ENCODE data around the gene HEATR9.

HEATR9 gene

DNA sequence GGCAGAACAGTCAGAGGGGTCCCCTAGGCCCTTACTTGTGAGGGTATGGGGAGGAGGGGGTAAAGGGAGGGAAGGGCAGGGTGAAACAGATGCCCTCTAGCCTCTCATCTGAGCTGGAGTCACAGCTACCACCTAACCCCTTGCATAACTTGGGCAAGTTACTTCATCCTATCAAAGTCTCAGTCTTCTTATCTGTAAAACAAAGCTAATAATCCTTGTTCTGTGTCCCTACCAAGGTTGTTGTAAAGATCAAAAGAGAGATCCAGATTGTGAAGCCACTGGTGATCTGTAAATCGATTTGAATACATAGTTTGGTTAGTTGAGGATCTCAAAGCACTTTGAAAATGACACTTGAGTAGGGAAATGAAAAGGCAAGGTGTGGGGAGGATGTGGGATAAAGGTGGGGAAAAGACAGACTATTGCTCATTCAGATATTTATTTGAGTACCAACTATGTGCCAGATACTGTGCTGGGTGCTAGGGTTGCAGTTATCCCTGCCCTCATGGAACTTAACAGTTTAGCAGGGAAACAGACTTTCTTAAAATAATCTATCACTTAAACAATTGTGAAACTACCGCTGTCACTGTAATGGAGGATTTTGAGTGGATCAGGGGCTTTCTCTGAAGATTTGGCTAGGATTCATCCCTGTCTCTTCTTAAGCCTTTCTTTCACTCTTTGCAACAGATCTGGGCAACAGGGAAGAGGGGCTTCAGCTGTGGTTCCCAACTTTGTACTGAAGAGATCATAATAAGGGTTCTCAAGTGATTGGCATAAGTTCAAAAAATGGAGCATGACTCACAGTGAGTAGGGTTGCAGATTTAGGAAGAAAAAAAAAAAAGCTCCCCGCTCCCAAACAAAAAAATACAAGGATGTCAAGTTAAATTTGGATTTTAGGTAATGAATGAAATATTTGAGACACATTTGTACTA is 3.0 kb downstream of the HEATR9 start:
- no peak for DNase-seq (ENCODE audit: low read depth in 1 of 2, low spot score in 1 of 2)

DNA sequence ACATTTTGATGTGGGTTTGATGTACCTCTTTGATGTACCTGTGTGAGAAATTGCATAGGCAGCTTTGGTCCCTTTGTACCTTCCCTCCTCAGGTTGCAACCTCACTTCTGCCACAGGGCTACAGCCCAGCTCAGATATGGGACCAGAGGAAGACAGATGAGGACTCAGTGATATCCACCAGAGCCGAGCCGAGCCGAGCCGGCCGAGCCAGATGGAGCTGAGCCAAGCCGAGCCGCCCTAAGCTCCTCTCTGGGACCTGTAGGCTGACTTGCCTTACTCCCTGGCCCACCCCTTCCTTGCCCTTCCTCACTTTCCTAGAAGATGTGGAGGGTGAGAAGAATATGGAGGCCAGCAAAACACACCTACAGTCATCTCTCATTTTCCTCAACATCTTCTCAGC is 3.8 kb downstream of the HEATR9 start:
- no peak for DNase-seq (ENCODE audit: low read depth in 1 of 2, low spot score in 1 of 2)

DNA sequence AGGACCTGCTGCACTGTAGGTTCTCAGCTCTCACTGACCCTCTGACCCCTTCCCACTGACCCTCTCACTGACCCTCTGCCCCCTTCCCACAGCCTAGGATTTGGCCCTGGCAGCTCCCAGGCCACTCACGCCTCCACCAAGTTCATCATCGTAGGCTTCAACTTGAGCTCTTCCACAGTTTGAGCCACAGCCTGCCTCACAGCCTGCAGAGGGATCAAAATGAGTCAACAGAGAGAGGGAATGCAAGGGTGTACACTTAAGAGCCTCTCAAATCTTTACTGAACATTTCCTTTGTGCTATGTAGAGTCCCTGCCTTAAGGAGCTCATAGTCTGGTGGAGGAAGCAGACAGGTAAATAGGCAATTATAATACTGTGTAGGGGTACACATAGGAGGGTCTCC is 12.1 kb downstream of the HEATR9 start:
- no peak for DNase-seq (ENCODE audit: low read depth in 1 of 2, low spot score in 1 of 2)

DNA sequence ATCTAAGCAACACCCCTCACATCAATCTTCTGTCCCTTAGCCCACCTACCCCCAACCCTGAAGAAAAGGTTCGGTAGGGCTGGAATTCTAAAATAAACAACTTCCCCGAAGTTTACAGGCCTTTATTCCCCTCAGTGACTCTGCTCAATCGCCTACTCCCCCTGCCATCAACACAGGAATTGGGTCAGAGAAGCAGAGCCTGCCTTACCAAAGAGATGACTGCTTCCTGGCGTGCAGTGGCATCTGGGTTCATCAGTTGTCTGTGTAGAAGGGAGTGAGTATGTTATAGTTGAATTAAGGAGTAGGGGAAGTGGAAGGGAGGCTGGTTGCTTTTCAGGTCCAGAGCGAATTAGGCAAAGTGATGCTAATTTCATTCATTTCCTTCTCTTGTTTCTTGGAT is 12.7 kb downstream of the HEATR9 start:
- DNase-seq (ENCODE audit: low read depth in 1 of 2, low spot score in 1 of 2): no peak

DNA sequence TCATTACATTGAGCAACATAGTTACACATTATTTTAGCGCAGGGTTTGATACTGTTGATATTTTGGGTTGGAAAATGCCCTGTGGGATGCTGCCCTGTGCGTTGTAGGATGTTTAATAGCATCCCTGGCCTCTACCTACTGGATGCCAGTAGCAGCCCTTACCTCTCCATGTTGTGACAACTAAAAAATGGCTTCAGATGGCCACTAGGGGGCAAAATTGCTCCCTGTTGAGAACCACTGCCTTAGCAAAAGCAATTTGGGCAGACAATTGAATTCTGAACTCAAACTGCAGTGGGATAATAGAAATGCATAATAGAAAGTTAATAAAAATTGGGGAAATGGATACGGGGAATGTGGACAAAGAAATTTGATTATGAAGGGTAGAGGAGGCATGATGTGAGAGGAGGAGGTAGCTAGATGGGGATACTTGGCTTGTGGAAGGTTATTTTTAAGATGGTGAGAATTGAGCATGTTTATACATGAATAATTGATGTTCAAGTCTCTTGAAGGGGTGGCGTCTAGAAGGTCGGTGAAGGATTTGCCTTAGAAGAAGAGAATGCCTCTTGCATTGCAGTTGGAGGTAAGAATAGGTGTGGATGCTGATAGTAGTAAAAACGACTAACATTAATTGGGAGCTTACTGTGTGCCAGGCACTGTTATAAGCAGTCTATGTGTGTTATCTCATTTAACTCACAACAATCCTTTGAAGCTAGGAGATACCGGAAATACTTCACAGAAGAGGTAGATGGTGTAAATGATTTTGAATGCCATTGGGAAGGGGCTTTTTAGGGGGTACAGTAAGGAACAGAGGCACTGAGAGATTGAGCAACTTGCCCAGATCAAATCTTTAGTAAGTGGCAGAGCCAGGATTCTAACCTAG is 19.0 kb downstream of the HEATR9 start:
- peak; percentile 6 to 46 for DNase-seq (ENCODE audit: low read depth in 1 of 2, low spot score in 1 of 2)

DNA sequence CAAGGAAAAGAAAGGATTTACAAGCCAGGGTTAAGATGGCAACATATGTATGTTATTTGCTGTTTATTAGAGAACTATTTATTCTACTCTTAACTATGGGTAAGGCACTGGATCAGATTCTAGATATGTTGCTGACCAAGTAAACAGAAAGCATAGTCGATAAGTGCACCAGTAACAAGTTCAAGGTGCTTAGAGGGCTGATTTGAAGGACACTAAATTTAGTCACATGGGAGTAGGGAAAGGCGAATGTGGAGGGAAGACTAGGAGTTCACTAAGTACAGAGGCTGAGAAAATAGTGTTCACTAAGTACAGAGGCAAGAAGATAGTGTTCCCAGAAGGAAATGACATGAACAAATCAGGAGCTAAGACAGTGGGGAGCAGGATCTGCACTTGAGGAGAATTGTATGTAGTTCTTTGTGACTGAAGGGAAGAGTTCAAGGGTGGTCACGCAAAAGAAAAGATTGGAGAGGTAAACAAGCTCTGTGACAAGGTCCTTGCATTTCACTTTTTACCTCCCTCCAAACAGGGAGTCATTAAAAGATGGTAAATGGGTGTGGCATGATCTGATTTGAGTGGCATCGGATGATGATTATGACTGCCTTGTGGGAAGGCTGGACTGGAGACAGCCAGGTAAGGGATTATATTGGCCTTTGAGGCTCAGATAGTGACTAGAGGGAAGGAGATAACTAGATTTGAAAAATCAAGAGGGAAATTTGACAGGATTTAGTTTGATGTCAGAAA is 20.9 kb downstream of the HEATR9 start:
- no peak for DNase-seq (ENCODE audit: low read depth in 1 of 2, low spot score in 1 of 2)

DNA sequence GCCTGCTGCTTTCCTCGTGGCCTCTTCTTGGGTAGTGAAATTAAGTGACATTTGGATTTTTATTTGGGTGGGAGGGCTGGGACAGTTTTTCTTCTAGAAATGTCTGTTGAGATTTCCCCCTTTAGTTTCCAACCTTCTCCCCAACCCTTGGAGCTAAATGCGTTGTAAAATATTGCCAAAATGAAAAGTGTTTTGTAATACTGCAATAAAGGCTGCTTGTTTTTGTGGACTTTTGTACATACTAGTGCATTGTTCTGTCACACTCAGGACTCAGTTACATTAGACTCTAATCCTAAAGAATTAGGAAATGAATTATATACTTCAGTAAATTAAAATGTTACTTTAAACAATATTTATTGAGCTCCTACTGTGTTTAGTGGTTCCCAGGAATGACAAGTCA is 21.7 kb downstream of the HEATR9 start:
- DNase-seq (ENCODE audit: low read depth in 1 of 2, low spot score in 1 of 2): no peak

DNA sequence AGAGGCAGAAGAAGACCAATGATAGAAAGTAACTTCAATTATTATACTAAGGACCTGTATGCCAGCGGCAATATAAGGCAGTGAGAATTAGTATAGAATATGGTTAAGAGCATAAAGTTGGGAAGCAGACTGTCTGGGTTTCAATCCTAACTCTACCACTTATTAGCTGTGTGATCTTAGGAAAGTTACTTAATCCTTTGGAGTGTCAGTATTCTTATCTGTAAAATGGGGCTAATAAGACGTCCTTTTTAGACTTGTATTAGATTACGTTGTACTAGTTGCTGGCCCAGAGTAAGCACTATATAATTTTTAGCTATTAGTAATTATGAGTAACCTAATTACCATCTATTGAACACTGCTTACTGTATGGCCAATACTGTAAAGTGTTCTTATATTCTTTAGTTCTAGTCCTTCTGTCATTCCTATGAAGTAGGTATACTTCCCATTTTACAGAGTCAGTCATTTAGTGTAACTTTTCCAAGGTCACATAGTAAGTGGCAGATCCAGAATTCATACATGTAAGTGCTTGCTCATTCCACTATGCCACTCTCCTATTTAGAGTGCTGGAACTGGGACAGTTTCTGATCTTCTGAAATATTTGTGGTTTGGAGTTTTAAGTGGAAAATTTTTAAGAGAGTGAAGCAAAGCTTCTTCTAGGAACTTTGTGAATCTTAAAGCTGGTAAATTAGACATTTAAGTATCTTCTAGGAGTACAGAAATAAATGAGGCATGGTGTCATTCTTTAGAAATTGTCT is 22.5 kb downstream of the HEATR9 start:
- DNase-seq (ENCODE audit: low read depth in 1 of 2, low spot score in 1 of 2): no peak

DNA sequence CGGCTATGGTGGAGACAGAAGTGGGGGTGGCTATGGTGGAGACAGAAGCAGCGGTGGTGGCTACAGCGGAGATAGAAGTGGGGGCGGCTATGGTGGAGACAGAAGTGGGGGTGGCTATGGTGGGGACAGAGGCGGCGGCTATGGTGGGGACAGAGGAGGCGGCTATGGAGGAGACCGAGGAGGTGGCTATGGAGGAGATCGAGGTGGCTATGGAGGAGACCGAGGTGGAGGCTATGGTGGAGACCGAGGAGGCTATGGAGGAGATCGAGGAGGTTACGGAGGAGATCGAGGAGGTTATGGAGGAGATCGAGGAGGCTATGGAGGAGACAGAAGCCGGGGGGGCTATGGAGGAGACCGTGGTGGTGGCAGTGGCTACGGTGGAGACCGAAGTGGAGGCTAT is 24.1 kb downstream of the HEATR9 start:
- DNase-seq (ENCODE audit: low read depth in 1 of 2, low spot score in 1 of 2): no peak

DNA sequence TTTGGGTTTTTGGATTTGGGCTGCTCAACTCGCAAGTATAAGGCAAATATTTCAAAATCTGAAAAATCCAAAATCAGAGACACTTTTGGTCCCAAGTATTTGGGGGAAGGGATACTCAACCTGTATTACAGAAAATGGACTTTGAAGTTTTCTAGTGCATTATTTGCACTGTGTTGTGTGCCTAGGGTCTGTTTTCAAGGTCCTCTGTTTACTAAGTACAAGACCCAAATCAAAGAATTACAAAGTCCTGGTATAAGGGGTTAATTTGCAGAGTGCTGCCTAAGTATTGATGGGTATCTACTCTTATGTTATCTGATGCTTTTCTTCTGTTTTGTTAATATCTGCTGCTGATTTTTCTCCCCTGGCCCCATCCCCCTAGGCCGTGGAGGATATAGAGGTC is 25.0 kb downstream of the HEATR9 start:
- DNase-seq (ENCODE audit: low read depth in 1 of 2, low spot score in 1 of 2): no peak

DNA sequence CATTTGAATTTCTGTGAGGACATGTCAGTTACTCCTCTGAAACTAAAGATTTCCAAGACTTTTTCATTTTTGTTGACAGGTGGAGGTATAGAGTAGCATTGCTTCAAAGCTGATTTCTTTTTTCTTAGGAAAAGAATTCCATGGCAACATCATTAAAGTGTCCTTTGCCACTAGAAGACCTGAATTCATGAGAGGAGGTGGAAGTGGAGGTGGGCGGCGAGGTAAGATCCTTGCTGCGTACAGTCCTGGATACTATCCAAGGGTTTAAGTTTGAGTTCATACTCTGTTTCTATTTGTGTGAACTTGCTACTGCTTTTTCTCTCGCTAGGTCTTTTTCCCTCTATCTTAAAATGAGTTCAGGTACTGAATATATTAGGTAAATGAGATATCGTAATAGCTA is 26.5 kb downstream of the HEATR9 start:
- DNase-seq (ENCODE audit: low read depth in 1 of 2, low spot score in 1 of 2): no peak

DNA sequence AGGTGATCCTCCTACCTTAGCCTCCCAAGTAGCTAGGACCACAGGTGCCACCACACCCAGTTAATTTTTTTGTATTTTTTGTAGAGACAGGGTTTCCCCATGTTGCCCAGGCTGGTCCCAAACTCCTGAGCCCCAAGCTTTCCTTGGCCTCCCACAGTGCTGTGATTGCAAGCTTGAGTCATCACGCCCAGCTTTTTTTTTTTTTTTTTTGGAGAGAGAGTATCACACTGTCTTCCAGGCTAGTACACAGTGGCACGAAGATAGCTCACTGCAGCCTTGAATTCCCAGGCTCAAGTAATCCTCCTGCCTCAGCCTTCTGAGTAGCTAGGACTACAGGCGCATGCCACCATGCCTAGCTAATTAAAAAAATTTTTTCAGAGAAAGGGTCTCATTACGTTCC is 27.2 kb downstream of the HEATR9 start:
- DNase-seq (ENCODE audit: low read depth in 1 of 2, low spot score in 1 of 2): no peak

DNA sequence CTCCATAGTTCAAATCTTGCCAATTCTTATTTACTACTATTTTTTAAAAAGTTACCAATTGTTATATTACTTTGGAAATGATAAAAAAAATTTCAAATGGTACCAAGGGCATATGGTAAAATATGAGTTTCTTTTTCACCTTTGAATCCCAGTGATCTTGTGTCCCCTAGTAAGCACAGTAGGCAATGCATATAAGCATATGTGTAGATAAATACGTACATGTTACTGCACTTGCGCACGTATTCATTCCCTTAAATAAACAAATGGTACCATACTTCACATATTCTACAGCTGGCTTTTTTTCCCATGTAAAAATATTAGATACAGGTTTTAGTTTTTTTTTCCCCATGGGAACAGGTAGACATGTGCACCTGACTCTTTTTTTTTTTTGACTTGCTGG is 27.6 kb downstream of the HEATR9 start:
- no peak for DNase-seq (ENCODE audit: low read depth in 1 of 2, low spot score in 1 of 2)

DNA sequence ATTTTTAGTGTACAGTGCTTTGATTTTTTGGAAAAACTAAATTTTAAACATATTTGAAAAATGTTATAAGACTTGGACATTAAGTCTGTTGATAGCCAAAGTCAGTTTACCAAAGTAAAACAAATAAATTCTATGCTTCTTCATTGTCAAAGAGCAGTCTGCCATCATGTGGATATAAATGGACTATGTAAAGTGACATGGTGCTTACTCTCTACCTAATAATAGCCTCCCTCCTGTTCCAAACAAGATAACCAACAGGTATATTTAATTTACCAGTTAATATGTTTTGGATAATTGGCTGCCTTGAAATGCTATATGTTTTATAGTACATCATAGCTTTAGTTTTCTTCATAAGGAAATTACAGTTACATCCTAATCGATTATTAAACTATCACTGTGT is 43.5 kb downstream of the HEATR9 start:
- DNase-seq (ENCODE audit: low read depth in 1 of 2, low spot score in 1 of 2): no peak

DNA sequence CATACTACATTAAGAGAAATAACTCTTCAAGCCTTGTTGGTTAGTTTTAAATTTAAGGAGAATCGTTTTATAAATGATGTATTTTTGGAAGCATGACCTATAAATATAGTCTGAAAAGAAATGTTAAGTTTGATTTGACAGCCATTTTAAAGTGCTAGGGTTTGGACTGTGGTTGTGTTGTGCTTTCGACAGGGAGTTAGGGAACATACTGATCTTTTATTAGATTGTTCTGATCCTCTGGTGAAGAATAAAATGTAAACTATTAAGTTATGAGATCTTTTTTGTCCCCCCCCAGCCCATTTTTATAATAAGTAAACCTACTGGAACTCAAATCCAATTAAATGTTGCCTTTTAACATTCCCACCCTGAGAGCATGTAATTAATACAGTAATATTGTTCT is 47.4 kb downstream of the HEATR9 start:
- DNase-seq (ENCODE audit: low read depth in 1 of 2, low spot score in 1 of 2): no peak

DNA sequence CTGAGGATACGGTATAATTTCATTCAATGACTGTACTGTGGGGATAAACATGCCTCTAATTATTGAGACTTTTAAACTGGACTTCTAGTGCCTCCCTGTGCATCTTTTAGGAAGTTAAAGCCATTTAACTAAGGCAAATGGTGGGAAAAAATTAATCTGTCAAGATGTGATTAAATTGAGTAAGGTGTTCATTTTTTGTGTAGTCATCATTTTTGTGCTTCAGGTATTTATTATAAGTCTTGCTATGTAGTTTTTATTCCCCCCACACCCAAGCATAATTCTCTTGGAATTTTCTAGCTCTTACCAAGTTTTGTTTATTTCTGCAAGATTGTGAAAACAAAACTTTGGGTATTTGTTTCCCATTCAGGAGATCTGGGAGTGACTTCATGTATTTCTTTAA is 49.2 kb downstream of the HEATR9 start:
- no peak for DNase-seq (ENCODE audit: low read depth in 1 of 2, low spot score in 1 of 2)

DNA sequence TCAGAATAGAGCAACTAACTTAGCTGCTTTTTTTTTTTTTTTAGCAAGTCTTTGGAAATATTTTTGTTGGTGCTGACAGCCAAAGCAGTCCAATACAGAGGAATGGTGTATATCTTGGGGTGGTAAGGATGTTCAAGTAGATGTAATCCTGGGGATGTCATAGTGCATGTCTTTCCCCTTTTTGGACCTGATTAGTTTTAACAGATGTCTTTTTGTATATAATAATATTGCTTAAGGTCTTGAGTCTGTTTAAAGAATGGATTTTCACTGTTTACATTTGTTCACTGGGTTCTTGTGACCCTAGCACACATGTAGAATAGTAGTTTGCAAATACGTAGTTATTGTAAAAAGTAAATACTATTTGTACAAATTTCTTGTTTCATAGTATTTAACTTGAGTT is 51.5 kb downstream of the HEATR9 start:
- DNase-seq (ENCODE audit: low read depth in 1 of 2, low spot score in 1 of 2): no peak

DNA sequence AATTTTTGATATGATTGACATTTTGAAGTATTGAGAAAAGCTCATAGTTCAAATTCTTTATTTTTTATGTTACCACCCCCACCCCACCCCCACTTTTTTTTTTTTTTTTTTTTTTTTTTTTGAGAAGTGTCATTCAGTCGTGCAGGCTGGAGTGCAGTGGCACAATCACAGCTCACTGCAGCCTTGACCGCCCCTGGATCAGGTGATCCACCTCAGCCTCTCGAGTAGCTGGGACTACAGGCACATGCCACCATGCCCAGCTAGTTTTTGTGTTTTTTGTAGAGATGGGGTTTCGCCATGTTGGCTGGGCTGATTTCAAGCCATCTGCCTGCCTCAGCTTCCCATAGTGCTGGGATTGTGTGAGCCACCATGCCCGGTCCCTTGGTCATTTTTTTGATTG is 52.0 kb downstream of the HEATR9 start:
- DNase-seq (ENCODE audit: low read depth in 1 of 2, low spot score in 1 of 2): no peak

DNA sequence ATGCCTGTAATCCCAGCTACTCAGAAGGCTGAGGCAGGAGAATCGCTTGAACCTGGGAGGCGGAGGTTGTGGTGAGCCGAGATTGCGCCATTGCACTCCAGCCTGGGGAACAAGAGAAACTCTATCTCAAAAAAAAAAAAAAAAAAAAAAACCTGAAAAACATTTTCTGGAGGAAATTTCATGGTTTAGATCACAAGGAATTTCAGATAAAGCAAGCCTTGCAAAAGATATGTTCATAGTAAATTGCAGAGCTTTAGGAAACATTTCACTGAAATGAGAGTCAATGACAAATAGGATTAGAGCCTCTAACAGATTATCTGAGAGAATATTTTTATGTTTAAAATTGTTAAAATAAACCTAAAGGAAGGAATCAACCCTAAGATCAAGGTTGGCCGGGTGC is 56.2 kb downstream of the HEATR9 start:
- DNase-seq (ENCODE audit: low read depth in 1 of 2, low spot score in 1 of 2): no peak

DNA sequence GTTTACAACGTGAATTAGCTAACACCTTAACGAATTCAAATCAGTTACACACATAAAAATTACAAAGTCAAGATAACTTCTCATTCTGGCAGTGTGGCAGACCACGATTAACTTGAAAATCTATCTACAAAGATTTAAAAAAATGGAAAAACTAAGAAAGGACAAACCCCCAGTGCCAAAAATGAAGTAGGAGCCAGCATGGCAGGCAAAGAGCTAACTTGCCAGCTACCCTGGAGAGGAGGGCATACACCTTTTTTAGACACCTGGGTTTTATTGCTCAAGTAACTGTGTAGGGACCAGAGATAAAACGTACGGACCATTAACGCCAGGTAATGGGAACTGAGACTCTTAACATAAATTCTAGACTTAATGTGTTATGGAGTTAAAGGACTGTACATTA is 56.9 kb downstream of the HEATR9 start:
- no peak for DNase-seq (ENCODE audit: low read depth in 1 of 2, low spot score in 1 of 2)
